Esophagus mucosa (tissue), 1 donor: ENCODE data around the gene CPZ. TPM values are rescaled to one million over a fixed set of nuclear protein-coding genes. Genes with fewer than 3 reads are reported as not detected.

Source experiments
- ATAC-seq: fragments of 200-7000 bp; cut with Tn5 transposase; one replicate; pipeline ENCODE4 v1.9.1; 2020
- total RNA-seq: library from RNA; stranded (reverse); gene quantifications from one replicate; pipeline ENCODE4 v1.2.4, GENCODE V29; 2023
- donor health status: DM: yes; HTN: yes; CAD: no.

CPZ gene
- total RNA-seq, 1 donor from 2014 or later = 0.80 TPM

- ATAC-seq = no peak
These were observed 4.3 kb downstream of the CPZ start for GRCh38 chr4:8596891-8597290.

- no peak for ATAC-seq
These were observed 4.8 kb downstream of the CPZ start for GRCh38 chr4:8597319-8597718.

GRCh38 chr4:8597791-8598190, 5.2 kb downstream of the CPZ start:
- ATAC-seq = no peak

DNA sequence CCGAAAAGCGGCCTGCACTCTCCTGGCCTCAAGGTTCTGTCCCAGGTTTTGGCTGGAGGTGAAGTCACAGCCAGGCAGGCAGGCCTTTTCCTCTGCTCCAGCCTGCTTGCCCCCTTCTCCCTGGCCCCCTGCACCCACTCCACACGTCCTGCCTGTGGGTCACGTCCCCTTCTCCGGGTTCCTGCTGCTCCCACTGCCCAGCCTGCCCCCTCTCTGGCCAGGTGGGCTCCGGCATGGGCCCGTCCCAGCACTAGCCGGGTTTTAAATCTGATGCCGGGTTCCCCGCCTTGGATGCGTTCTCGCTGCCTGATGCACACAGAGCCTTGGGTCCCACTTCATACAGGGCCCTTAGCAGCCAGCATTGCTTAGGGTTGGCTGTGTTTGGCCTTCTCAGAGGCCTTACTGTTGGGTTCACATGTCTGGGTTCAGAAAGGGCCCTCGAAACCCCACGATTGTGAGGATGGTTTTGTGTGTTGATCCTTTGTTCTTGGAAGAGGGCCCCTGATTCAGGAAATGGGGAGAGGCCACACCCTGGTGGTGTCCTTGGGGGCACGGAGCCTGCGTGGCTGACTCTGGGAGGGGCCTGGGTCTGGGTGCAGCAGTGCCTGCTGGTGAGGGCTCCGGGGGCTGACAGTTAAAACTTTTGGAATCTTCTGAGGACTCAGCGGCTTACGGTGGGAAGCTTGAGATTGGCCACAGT, 6.0 kb downstream of the CPZ start:
- no peak for ATAC-seq

DNA sequence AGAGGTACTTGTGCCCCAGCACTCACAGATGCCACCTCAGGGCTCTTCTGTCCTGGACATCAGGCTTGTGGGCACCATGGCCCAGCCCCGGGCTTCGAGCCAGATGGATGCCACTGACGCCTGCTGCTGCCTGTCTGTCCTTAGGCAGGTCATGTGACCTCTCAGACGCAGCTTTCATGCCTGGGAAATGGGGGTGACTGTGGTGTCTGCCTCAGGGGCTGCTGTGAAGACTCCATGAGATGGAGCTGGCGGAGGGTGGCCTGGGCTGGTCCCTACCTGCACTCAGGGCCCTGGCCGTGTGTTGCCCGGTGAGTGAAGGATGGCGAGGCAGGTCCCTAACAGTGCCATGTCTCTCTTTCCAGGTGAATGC, 6.5 kb downstream of the CPZ start:
- no peak for ATAC-seq

DNA sequence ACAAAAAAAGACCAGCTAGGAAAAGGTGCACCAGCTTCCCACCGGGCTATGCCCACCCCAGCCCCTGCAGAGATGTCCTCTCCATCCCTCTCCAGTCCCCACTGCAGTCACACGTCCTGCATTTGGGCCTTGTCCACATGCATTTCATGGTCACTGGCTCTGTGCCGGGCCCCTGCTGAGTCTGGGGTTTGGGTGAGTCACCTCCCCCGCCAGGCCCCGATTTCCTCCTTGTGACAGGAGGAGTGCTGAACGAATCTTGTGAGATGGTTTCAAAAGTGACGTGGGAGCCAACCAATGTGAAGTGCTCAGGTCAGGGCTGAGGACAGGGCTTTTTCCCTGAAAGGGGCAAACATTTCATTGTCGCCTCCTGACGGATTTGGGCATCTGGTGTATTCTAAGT, 7.1 kb downstream of the CPZ start:
- ATAC-seq = no peak

GRCh38 chr4:8600266-8600665, 7.7 kb downstream of the CPZ start:
- no peak for ATAC-seq

DNA sequence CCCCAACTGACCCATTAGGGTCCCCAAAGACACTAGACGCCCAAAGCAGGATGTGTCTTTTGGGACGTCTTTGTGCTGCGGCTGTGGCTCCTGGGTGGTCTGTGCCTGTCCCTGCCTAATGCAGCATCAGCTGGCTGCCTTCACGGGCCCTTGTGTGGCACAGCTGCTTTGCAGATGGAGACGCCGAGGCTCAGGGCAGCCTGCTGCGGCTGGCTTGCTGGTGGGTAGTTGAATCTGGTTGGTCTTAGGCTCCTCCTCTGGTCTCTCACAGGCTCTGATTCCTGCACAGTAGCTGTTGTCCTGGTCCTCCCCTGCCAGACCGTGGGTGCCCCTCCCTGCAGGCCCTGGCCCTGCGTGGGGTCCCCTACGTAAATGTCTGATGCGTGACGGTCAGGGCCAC, 8.1 kb downstream of the CPZ start:
- no peak for ATAC-seq

GRCh38 chr4:8601086-8601485, 8.5 kb downstream of the CPZ start:
- no peak for ATAC-seq

DNA sequence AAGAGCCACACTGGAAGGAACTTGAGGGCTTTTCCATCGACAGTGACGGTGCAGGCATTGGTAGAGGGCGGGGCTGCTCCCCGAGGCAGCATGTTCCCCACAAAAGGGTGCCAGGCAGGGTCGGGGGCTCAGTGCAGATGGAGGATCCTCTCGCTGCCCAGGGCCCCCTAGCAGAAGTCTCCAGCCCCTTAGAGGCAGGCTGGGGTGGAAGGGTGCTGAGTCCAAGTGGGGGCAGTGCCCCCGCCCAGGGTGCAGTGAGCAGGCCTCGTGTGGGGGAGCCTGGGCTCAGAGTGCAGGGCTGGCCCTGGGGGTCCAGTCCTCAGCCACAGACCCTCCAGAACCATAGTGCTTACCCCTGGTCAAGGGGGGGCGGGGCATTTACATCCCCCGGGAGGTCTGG, 9.0 kb downstream of the CPZ start:
- ATAC-seq = no peak

- no peak for ATAC-seq
These were observed 10.3 kb downstream of the CPZ start for GRCh38 chr4:8602686-8603430.

- ATAC-seq = no peak
These were observed 11.4 kb downstream of the CPZ start for GRCh38 chr4:8603931-8604330.

- ATAC-seq = no peak
These were observed 12.7 kb downstream of the CPZ start for GRCh38 chr4:8605289-8605688.

GRCh38 chr4:8606476-8606875, 13.9 kb downstream of the CPZ start:
- ATAC-seq = no peak

GRCh38 chr4:8606966-8607365, 14.4 kb downstream of the CPZ start:
- no peak for ATAC-seq

DNA sequence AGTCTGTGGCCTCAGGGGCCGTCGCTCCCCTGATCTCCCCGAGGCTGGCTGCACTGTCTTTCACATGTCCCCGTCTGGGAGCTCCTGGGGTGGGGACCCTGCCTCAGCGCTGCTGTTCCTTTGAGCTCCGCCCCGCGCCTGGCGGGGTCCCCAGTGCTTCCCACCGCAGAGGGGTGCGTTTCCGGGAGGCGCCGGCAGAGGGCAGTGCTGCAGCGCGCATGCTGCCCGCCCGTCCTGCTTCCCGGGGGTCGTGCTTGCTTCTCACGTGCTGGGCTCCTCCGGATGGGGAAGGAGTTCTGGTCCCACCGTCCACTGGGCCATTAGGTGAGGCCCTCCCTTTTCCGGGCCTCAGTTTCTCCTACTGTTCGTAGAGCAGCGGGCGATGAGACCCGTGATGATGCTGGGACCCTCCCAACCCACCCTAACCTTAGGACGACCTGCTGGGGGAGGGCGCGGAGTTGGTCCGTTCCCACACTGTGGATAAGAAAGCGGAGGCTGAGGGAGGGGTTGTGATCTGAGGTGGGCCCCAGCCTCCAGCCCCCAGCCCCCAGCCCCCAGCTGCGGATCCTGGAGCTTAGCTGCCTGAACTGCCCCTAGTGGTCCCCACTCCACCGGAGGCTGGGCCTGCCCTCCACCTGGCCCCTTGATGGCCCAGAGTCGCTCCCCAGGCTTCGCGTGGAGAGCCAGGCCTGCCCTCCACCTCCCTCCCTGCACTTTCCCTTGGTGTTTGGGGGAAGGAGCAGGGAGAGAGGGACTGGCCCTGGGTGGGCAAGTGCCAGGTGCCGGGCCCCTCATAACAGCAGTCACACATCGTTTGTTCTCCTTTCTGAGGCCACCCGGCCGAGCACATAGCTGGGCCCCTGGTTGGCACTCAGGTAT, 15.3 kb downstream of the CPZ start:
- ATAC-seq = peak; percentile 20

GRCh38 chr4:8608714-8609391, 16.3 kb downstream of the CPZ start:
- no peak for ATAC-seq

DNA sequence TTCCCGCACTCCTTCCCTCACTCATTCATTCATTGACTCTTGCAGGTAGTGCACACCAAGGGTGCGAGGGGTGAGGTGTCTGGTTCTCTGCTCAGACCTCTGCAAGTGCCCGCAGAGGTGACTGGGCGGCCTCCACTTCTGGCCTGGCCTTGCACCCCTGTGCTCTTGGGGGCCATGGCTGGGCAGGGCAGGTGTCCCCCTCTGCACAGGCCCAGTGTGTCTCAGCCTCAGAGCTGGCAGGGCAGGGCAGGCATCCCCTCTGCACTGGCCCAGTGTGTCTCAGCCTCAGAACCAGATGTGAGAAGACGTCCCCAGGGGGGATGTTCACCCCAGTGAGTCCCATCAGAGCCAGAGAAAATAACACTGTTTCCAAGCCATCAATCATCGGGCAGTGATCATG, 16.8 kb downstream of the CPZ start:
- ATAC-seq = no peak

- no peak for ATAC-seq
These were observed 17.3 kb downstream of the CPZ start for GRCh38 chr4:8609824-8610350.

DNA sequence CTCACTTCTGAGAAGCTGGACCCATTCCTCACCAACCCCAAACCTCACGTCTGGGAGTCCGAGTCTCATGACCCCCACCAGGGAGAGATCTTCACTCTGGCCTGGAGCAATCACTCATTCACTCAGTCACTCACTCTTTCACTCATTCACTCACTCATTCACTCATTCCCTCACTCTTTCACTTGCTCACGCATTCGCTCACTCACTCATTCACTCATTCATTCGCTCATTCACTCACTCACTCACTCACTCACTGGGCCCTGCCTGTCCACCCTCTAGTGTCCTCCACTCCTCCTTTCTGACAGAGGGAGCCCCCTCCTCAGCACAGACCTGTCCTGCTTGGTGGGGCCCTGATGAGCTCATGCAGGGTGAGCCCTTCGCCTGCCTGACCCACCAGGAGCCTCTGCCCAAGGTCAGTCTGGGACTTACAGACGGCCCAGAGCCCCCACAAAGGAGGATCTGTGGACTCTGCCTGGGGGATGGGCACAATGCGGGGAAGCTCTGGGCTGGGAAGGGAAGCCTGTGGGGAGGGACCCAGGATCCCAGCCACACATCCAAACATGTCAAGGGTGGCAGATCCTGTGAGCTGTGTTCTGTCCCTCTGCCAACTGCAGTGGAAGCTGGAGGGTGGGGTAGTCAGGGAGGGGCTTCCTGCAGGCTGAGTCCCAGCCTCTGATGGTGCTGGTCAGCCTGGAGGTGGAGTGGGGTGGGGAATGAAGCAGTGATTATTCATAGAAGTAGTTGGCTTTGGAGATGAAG, 18.5 kb downstream of the CPZ start:
- no peak for ATAC-seq

- no peak for ATAC-seq
These were observed 20.1 kb downstream of the CPZ start for GRCh38 chr4:8612646-8613045.
